ENCODE data around the gene STAT5B. TPM values are rescaled to one million over a fixed set of nuclear protein-coding genes. Genes with fewer than 3 reads are reported as not detected.

Gene STAT5B
- total and polyA plus RNA-seq, 2 of the 13 experiments (the other 11 are each of a cell fraction or from before 2014, with no cell fraction given) = 21.0 to 42.8 TPM

DNA sequence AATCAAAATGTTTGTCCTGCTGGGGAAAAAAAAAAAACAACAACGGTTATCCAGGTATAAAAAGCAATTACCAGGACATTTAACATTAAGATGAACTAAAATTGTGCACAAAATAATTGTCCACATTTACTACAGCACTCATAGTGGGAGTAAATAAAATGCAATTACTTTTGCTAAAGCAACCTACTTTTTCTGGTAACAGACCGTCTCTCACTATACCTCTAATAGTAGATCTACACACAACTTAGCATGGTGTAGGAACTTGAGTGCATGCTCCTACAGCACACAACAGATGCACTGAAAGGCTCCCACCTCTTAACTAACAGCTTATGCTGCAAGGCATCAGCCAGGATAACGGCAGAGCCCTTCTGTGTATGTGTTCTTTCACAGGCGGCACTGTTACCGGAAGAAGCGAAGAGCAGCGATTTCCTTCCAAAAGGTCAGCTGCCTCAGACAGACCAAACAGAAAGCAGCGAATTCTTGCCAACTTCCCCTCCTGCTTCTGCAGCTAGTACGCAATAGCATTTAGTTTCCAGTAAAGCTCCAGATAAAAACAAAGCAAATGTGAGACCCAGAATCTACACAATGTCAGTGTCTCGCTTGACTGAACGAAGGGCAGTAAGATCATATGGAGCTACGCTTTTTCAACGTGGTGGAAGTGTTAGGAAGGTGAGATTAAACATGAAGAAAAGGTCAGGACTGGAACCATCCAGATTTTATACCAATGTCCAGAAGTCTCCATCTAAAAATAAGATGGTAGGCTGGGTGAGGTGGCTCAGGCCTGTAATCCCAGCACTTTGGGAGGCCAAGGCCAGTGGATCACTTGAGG lies 27.6 kb downstream of the STAT5B start (continued):
- TF ChIP-seq ZHX2 (IDR thresholded peaks at IDR 0.05; ENCODE audit: low read depth) (peak; percentile 65), ZHX2 (CRISPR knock-in tag; IDR thresholded peaks at IDR 0.05; ENCODE audit: borderline replicate concordance) (no peak), ZNF574 (CRISPR knock-in tag; IDR thresholded peaks at IDR 0.05) (peak; percentile 71; the same call in 1 of the 2 replicates), CC2D1A (CRISPR knock-in tag; IDR thresholded peaks at IDR 0.05) (no peak), MXI1 (IDR thresholded peaks at IDR 0.05; ENCODE audit: borderline replicate concordance, low read depth, low read length) (peak; percentile 70; the same call in 1 of the 3 replicates), CBX2 (IDR thresholded peaks at IDR 0.05; ENCODE audit: low read depth, low read length) (no peak), CBX2 (CRISPR knock-in tag; IDR thresholded peaks at IDR 0.05; ENCODE audit: low read depth) (no peak), DMAP1 (CRISPR knock-in tag; IDR thresholded peaks at IDR 0.05) (no peak; the same call in 1 of the 2 replicates), TBX2 (CRISPR knock-in tag; IDR thresholded peaks at IDR 0.05; ENCODE audit: borderline replicate concordance) (peak; percentile 58; the same call in 1 of the 2 replicates), ZFP41 (CRISPR knock-in tag; IDR thresholded peaks at IDR 0.05; ENCODE audit: borderline replicate concordance) (no peak), PHF5A (CRISPR knock-in tag; IDR thresholded peaks at IDR 0.05; ENCODE audit: low read depth, unreplicated experiment) (no peak), ZNF280B (CRISPR knock-in tag; IDR thresholded peaks at IDR 0.05; ENCODE audit: borderline replicate concordance) (no peak), ISL2 (CRISPR knock-in tag; IDR thresholded peaks at IDR 0.05) (no peak), ELF3 (CRISPR knock-in tag; IDR thresholded peaks at IDR 0.05) (peak; percentile 90), CHD2 (IDR thresholded peaks at IDR 0.05; ENCODE audit: low read depth, low read length) (no peak), SOX6 (IDR thresholded peaks at IDR 0.05) (no peak), SOX6 (CRISPR knock-in tag; IDR thresholded peaks at IDR 0.05) (peak; percentile 53; the same call in 1 of the 2 replicates)
- TF ChIP-seq, protein P1, sequence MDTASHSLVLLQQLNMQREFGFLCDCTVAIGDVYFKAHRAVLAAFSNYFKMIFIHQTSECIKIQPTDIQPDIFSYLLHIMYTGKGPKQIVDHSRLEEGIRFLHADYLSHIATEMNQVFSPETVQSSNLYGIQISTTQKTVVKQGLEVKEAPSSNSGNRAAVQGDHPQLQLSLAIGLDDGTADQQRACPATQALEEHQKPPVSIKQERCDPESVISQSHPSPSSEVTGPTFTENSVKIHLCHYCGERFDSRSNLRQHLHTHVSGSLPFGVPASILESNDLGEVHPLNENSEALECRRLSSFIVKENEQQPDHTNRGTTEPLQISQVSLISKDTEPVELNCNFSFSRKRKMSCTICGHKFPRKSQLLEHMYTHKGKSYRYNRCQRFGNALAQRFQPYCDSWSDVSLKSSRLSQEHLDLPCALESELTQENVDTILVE (CRISPR knock-in tag; IDR thresholded peaks at IDR 0.05) = peak; percentile 55; the same call in 1 of the 2 replicates
